Measurements from ENCODE around the gene CLSTN2.

CLSTN2 gene

DNA sequence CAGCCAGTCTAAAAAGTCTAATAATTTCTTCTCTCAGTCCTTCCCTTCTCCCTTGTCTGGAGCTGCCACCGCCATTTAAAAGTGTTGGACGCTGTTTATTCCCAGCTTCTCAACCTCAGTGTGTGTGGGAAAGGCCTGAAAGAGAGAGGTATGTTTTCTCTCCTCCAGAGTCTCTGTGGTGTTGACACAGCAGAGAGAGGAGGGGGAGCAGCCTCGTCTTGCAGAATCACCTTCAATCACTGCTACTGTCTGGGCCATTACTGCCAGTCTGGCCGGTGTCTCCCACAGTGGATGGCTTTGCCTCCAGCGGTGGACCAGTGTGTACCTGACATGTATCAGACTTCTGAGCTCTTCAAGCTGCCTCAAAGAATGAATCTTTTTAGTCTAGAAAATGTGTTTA, 641.5 kb downstream of the CLSTN2 start:
- DNase-seq: no peak

DNA sequence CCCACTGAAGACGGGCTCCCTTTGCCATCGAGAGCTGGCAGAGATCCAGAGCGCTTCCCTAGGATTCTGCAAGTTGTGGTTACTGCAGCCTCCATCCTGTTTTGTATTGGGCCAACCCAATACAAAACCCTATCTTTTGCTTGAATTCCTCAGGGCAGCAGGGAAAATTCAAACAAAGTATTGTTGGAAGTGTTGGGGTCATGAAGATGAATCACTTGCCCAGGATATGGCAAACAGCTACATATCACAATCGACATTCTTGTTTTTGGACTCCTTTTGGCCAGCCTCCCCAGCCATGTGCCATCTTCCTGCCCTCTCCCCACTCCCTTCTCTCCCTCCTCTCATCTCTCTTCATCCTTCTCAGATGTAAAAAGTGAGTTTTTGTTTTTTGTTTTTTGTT, 642.9 kb downstream of the CLSTN2 start:
- no peak for DNase-seq

DNA sequence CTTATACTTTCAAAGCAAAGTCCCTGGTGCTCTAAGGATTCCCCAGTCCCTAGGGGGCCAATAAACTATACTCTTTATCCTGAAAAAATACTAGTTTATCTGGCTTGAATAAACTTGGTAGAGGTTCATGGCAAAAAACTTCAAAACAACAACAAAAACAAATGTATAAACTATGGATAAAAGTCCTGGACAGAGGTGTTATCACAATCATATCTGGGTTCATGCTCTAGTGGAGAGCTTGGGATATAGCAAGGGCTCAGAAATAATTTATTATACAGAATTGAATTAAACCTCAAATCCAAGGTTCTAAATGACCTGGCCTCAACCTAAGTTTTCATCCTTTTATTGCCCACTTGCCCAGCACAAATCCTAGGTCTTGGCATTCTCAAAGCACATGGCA, 644.3 kb downstream of the CLSTN2 start:
- DNase-seq: no peak

DNA sequence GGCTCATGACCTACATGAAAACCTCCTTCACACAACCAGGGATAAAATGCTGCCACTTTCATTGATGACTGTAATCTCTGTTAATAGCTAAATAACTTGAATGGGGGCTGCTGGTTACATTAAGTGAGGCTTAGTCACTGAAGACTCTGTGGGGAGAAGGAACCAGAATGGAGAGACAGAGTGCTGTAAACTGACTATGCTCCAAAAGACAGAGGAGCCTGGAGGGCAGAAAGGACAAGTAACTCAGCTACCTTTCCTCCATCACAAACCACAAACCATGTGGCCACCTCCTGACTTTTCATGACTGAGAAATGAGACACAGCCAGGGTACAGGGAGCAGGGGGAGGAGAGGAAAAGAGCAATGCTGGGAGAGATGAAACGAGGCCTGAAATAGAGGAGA, 645.8 kb downstream of the CLSTN2 start:
- DNase-seq: no peak

DNA sequence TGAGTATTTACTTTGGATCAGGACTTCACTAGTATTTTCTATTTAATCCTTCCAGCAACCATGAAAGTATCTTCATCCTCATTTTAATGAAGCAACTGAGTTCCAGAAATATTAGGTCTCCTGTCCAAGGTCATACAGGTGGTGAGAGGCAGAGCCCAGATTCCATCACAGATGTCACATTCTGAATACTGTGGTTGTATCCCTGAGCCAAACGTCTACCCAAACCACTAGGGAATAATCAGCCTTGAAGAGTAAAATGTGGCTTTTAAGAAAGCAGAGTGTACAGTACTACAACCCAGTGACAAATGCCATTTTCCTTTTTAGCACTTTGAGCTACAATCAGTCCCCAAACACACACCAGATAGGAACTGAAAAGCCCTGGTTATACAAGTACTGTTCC, 649.6 kb downstream of the CLSTN2 start:
- DNase-seq: no peak

DNA sequence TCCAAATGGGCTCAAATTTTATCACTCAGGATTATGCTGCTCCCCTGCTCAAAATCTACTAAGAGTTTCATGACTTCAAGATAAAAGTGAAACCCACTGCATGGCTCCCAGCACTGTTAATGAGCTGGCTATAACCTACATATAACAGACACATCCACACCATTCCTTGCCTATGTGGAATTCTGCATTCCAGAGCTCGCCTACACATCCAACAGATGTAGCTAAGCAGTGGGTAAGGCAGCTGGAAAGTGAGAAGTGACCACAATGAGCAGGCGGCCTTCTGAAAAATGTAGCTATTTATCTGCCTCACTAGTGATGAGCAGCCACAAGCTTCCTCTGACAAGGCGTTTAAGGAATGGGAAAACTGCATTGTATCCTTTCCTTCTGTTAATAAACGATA, 650.8 kb downstream of the CLSTN2 start:
- DNase-seq: no peak

DNA sequence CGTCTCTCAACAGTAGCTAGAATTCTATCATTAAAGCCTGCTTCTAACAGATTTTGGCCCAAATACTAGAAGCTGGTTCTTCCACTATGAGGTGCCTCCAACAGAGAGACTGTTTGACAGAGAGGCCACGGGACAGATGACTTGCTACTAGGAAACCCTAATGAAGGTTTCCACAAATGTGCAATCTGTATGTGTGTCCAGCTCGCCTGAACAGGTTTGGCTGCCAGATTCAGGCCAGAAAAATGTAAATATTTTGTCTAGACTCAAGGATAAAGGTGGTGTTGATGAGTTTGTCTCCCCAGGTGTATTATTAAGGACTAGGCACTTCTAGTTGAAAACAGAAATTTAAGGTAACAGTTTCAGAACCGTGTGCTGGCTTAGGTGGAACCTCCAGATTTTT, 651.3 kb downstream of the CLSTN2 start:
- no peak for DNase-seq

DNA sequence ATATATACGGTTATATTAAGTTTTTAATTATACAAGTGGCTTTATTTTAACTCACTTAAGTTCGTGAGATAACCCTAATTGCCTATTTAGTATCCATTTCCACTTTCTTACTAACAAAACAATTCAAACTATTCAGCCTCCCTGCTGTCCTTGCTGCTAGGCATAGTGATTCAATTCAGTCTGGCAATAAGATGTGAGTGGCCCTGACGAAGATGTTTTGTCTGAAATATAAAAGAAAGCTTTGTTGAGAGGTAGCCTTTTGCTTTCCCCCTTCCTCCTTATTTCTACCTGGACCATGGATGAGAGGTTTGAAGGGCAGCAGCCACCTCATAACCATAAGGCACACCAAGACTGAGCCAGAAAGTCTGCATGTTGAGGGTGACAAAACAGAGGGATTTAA, 653.6 kb downstream of the CLSTN2 start:
- DNase-seq: no peak

DNA sequence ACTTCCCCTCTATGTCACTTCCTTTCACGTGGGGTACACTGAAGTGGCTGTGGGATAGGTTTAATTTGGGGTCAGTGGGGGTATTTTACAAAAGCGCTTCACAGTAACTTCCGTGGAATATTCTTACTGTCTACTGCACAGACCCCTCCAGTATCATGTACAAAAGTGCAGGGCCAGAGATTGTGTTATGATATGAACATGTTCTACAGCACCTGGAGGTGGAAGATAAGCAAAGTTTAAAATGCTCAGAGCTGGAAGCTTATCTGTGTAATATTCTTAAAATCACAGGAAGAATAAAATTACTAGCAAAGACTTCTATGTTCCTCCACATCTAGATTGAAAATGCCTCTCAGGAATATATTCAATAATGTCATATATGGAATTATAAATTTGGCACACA, 658.8 kb downstream of the CLSTN2 start:
- no peak for DNase-seq

DNA sequence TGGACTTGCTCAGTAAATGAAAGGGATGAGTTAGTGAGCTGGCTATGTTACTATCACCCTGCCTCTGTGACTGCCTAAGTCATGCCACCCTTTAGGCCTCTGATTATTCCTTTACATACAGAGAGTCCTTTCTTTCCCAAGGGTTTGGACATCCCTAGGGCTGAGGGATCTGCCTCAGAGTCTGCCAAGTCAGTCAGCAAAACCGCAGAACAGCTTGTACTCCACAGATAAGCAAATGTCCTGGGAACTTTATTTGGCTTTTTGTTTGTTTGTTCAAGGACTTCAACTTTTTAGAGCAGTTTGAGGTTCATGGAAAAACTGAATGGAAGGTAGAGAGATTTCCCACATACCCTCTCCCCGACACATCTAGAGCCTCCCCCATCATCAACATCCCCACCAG, 660.3 kb downstream of the CLSTN2 start:
- no peak for DNase-seq

DNA sequence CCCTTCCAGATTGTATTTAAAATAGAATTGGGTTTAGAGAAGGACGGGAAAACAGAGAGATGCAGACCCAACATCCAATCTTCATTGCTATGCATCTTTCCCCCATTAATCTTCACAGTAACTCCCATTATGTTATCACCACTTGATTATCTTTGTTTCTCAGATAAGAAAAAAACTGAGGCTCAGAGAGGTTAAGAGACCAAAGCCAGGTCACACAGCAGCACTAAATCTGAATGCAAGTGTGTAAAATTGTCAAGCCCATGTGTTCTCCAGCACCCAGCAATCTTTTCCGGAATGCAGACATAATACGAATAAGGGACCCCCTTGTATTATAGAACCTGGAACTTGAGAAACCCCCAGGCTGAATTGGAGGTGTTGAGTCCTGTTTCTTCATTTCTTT, 662.4 kb downstream of the CLSTN2 start:
- no peak for DNase-seq

DNA sequence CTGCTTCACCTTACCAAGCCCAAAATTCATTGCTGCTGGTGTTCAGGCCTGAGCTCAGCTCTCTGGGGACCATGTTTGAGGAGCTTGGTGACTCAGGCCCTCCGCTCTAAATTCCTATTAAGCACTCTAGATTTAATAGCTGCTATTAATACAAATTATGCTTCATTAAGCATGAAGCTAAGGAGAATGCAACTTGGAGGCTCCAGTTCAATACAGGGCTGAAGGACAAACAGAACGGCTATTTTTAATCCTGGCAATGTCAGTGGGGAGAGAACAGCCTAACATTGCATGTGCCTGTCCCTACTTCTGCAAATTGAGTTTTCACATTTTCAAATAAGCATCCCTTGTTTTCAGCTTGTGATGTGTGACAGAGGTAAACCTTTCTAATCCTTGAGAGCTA, 662.8 kb downstream of the CLSTN2 start:
- no peak for DNase-seq

DNA sequence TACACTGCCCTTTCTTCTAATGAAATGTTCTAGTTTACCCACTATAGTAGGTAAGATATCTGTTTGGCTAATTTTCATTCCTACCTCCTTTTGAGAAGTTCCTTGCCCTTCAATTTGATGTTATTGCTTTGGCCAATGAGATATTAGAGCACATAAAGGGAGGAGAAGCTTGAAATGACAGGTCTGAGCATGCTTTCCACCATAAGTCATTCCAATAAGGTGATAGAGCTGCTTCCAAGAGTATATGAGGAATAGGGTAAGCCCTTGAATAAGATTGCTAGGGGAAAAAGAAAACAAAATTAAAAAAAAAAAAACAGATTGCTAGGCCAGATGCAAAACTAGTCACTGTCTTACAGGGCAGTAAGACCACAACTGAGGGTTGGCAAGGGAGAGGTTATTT, 664.0 kb downstream of the CLSTN2 start:
- DNase-seq: no peak

DNA sequence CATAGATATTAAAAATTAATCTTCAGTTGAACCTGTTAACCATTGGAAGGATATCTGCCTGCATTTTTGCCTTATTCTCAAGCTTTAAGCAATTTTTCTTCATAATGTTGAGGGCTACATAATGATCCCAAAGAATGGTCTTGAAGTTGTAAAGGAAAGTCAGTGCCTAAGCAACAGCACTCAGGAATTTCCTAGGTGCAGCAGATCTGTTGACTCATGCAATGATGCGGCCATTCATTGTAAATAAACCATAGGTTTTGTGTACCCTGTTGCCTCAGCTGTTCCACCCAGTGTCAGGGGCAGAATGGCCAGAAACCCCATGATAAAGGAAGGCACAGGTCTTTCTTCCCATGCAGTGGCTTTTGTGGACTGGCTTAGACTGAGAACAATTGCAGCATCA, 664.5 kb downstream of the CLSTN2 start:
- no peak for DNase-seq

DNA sequence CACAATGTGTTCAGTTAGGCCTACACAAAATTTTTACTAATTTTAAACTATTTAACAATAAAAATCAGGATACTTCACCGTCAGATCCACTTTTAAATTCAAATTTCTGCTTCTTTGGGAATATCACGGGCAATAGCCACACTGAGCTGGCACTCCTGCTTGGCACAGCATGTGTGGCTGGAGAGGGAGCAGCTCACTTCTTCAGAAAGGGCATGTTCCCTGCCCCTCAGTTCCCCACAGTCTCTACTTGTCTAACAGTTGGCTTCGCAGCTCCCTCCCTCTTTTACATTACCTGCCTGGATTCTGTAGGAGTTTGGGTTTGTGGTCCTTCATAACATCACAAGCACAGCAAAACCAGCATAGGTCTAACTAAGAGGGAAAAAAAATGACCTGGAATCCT, 666.9 kb downstream of the CLSTN2 start:
- no peak for DNase-seq

DNA sequence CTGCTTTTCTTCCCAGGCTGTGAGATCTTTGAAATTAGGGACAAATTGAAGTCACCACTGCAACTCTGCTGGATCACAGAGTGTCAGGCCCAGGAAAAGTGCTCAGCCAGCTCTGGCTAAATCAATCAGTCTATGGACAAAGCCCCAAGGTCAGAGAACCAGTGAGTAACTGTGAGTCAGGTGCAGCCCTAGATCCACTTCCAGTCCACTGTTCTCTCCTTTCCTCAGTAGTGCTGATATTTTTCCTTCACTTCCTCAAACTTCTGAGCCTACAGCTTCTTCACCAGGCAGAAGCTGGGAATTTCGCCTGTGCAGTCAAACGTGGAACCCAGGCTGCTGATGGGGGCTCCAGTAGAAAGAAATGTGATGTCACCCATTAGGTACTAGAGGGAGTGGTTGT, 667.8 kb downstream of the CLSTN2 start:
- no peak for DNase-seq

DNA sequence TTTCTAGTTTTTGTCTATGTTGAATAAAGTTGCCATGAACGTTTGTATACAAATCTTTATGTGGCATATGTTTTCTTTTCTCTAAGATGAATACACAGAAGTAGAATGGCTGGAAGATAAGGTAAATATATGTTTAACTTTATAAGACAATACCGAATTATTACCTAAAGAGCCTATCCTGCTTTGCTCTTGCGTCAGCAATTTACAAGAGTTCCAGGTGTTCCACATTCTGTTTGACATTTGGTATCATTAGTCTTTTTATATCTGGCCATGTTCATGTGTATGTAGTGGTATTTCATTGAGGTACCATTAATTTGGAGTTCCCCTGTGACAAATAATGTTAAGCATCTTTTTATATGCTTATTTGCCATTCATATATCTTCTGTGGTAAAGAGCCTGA, 668.8 kb downstream of the CLSTN2 start:
- no peak for DNase-seq

DNA sequence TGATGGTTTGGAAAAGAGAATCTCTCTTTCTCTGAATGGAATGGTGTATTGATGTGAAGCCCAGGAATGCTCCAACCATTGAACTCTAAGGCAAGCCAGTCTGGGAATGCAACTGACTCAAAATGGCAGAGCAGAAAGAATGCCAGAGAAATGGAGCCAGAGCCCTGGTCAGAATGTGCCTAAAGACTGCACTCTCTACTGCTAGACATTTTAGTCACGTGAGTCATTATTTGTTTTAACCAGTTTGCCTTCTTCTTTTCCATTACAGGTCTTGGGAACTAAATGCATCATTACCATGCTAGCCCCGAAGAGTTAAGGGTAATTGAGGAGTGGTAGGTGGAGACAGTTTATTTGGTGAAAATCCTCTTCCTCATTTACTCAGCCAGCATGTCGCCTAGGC, 675.6 kb downstream of the CLSTN2 start:
- DNase-seq: no peak

DNA sequence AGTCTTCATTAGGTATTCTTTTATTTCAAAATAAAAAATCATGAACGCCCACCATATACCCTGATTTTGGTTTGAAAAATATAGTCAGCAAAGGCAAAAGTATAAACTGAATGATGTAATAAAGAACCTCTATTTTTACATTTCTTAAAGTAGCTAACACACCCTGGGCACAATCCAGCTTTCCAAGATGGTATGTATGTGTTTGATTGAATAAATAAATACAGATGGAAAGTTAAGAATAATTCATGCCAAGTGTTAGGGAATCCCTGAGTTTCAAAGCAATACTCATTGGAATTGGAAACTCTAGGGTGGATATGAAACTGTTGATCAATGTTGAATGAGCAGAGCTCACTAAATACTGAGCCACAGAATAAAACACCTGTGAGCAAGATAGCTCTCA, 679.0 kb downstream of the CLSTN2 start:
- no peak for DNase-seq

DNA sequence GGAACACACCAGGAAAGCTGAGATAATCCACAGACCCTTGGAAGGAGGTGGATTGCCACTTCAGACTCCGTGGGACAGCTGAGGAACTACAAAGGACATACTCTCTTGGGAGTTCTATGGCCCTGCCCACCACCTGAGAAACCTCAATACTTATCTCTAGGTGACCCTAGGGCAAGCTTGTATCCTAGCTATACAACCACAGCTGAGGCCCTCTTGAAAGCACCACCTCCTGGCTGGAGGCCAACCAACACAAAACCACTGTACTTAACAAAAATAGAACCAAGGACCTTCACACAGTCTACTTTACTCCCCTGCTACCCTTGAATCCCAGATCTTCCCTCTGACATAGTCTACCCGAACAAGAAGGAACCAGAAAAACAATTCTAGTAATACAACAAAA, 682.1 kb downstream of the CLSTN2 start:
- no peak for DNase-seq

DNA sequence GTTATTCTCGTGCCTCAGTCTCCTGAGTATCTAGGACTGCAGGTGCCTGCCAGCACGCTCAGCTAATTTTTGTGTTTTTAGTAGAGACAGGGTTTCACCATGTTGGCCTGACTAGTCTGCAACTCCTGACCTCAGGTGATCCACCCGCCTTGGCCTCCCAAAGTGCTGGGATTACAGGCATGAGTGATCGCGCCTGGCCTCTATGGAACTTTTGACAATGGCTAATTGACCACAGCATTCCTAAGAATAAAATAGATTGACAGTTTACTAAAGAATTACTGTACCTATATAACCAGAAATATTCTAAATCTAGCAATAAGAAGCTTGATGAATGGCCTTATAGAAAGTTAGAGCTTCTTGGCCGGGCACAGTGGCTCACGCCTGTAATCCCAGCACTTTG, 691.9 kb downstream of the CLSTN2 start:
- no peak for DNase-seq

All from CD4-positive, alpha-beta T cell treated with Interleukin-12 subunit alpha and Interleukin-12 subunit beta, for 1 hour (primary cell).